ENCODE results near the gene UBE2U.

- TF ChIP-seq CTCF (IDR thresholded peaks at IDR 0.05): no peak
- TF ChIP-seq POLR2A (IDR thresholded peaks at IDR 0.05): no peak
Measured at GRCh38 chr1:64167176-64167575, 36.2 kb upstream of the UBE2U start.
